ENCODE measurements around the gene NME7.
A peak's percentile ranks its signal among the peaks of the same experiment; 100 is the strongest.
"Not testable (repeated sequence)": the region's sequence is repeated elsewhere in the genome, so short reads cannot be mapped to it uniquely, and the experiment has no call there.

Gene NME7

DNA sequence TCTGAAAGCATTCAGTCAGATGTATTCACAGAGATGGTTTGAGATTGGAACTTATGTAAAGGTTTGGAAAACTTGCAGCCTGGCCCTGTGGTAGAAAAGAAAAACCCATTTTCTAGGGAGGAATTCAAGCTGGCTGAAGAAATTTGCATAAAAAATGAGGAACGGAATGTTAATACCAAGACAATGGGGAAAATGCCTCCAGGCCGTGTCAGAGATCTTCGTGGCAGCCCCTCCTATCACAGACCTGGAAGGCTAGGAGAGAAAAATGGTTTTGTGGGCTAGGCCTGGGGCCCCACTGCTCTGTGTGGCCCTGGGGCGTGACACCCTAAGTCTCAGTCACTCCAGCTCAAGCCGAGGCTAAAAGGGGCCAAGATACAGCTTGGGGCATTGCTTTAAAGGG is 26.7 kb downstream of the NME7 start:
- DNase-seq = no peak

DNA sequence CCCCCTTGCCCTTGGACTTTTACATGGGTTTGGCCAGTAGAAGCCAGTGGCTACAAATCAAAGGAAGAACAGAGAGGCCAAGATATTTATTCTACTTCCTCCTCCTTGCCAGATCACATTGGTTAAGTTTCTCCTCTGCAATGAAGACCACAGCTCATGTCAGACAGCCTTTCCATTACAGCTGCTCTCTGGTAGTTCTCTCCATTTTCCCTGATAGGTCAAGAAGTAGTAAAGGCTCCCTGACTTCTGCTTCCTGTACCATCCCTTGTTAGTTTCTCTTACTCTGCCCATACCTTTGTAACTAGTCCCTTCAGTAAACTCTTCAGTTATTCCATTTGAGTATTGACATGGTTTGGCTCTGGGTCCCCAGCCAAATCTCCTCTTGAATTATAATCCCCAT is 27.8 kb downstream of the NME7 start:
- no peak for DNase-seq

DNA sequence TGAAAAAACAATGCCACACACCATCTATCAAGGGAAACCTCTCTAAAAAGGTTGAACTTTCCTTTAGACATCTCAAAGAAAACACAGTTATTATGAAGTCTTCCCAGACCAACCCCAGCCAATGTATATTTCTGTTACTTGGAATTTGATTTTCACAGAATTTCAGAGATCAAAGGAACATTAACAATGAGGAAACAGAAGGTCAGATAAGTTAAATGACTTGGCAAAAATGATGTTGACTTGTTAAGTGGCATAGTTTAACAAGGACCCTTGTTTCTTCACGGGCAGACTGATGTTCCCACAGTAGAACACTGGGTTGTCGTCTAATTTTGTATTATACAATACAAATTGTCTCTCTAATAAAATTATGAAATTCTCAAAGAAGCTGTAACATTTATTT is 29.0 kb downstream of the NME7 start:
- DNase-seq = no peak

DNA sequence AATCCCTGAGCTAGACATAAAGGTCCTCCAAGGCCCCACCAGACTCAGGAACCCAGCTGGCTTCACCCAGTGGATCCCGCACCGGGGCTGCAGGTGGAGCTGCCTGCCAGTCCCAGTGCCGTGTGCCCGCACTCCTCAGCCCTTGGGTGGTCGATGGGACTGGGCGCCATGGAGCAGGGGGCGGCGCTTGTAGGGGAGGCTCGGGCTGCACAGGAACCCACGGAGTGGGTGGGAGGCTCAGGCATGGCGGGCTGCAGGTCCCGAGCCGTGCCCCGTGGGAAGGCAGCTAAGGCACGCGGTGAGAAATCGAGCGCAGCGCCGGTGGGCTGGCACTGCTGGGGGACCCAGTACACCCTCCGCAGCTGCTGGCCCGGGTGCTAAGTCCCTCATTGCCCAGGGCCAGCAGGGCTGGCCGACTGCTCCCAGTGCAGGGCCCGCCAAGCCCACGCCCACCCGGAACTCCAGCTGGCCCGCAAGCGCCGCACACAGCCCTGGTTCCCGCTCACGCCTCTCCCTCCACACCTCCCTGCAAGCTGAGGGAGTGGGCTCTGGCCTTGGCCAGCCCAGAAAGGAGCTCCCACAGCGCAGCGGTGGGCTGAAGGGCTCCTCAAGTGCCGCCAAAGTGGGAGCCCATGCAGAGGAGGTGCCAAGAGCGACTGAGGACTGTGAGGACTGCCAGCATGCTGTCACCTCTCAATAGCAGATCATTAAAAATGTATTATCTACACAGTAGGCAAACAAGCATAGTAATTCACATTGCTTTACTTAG is 30.5 kb downstream of the NME7 start:
- not testable (repeated sequence) for DNase-seq

DNA sequence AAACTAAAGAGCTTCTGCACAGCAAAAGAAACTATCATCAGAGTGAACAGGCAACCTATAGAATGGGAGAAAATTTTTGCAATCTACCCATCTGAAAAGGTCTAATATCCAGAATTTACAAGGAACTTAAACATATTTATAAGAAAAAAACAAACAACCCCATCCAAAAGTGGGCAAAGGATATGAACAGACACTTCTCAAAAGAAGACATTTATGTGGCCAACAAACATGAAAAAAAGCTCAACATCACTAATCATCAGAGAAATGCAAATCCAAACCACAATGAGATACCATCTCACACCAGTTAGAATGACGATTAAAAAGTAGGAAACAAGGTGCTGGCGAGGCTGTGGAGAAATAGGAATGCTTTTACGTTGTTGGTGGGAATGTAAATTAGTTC is 32.9 kb downstream of the NME7 start:
- not testable (repeated sequence) for DNase-seq

DNA sequence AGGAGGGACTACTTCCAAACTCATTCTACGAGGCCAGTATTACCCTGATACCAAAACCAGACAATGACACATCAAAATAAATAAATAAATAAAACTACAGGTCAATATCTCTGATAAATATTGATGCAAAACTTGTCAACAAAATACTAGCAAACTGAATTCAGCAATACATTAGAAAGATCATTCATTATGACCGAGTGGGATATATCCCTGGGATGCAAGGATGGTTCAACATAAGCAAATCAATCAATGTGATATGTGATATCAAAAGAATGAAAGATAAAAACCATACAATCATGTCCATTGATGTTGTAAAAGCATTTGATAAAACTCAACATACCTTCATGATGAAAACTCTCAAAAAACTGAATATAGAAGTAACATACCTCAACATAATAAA is 36.7 kb downstream of the NME7 start:
- DNase-seq = no peak

DNA sequence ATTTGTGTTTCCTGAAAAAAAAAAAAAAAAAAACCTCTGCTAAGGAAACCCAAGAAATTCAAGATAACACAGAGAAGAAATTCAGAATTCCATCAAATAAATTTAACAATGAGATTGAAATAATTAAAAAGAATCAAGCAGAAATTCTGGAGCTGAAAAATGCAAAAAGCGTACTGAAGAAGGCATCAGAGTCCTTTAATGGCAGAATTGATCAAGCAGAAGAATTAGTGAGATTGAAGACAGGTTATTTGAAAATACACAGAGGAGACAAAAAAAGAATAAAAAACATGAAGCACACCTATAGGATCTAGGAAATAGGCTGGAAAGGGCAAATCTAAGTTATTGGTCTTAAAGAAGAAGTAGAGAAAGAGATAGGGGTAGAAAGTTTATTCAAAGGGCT is 38.2 kb downstream of the NME7 start:
- no peak for DNase-seq

DNA sequence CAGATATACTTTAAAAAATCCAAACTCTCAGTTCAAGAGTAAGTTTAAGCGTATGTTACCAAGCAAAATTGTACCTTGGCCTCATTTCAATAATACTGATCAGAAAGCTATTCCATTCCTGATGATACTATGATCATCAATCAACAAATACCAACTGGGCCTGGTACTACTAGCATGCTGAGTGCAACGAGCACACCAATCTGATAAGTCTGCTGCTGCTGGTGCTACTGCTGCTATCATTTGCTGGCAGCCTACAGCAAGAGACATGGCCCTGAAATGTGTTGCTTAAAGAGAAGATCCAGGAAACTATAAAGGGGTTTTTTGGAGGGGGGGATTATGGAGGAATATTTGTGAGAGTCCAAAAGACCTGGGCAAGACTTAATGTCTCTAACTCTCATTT is 39.7 kb downstream of the NME7 start:
- DNase-seq = no peak

DNA sequence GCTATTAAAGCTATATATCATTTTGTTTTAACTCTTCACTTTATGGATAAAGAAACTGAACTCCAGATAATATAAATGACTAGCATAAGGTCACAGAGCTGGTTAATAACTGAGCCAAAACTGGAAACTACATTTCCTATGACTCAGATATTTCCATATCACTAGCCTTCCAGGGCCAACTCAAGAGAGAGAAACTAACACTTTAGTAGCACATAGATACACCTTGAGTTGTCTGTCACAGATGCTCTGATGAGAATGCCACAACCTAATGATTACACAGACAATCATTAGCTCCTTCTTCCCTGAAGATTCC is 40.7 kb downstream of the NME7 start:
- DNase-seq = peak; percentile 32

DNA sequence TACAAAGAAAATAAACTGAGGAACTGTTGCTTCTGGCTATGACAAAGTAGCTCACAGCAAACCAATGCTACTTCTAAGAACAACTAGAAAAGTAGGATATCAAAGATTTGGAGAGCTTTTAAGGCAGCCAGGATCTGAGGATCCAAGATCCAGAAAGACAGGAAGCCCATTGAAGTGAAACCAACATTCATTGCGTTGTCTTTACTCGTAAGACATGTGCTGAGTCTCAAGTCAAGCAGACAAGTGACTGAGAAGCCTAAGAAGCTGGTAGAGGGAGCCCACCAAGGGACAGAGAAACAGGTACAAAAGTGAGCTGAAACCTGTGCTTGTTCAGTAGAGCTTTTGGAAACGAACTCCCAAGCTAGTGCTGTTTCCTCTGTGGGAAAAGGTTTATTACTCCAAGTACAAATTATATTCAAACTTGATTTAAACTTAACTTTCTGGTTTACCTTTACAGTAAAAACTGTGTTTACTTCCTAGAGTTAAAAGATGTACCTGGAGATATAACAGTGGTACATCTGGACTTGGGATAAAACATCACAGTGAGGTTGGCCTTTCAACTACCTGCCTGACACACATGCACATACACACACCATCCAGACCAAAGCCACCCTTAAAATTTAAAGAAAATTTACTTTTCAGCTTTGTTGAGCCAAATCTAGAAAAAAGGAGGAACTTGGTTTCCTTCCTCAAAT is 41.2 kb downstream of the NME7 start:
- DNase-seq = peak; percentile 3

DNA sequence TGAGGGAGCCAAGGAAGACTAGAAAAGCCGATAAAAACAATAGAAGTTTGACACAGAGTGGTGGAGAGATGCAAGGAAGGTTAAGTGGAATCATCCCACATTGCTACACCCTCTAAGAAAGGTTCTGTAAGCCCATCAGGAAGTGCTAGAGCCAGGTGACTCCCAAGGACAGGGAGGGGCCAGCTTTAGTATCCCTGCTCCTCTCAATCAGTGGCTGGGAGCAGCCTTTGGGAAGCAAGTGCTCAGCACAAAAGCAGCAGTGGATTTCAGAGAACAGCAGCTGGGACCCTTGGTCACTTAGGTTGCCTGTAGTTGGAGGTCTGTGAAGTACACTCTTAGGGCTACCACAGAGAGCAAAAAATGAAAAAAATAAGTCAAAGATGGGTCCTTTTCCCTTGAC is 42.5 kb downstream of the NME7 start:
- DNase-seq = no peak

DNA sequence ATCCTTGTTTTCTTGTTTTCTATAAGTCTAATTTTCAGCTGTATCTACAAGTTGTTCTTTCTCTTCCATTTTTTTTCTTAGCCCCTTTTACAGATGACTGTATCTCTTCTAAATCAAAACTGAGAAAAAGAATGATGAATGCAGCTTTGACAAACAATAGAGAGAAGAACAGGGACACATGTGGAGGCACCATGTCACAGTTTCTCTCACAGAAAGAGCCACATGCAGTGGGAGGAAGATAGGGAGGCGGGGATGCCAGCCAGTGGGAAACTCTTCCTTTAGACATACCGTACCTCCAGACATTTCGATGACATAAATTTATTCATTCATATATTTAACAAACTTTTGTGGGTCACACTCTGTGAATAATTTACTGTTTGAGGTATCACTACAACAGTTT is 45.5 kb downstream of the NME7 start:
- no peak for DNase-seq

DNA sequence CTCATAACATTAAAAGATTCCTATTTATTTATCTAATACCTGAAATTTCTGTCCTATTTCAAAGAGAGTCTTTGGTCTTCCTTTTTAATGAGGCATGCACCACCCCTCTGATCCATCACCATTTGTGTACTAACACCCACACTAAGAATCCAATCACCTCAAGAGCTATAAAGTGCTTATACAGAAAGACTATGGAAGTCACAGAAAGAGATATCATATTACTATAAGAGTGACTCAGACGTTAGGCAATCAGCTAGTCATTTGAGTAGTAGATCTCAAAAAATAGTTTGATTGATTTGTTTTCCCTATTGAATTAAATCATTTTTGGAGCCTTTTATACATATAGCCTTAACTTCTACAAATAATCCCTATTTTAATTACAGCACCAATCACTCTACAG is 46.1 kb downstream of the NME7 start:
- DNase-seq = peak; percentile 13

DNA sequence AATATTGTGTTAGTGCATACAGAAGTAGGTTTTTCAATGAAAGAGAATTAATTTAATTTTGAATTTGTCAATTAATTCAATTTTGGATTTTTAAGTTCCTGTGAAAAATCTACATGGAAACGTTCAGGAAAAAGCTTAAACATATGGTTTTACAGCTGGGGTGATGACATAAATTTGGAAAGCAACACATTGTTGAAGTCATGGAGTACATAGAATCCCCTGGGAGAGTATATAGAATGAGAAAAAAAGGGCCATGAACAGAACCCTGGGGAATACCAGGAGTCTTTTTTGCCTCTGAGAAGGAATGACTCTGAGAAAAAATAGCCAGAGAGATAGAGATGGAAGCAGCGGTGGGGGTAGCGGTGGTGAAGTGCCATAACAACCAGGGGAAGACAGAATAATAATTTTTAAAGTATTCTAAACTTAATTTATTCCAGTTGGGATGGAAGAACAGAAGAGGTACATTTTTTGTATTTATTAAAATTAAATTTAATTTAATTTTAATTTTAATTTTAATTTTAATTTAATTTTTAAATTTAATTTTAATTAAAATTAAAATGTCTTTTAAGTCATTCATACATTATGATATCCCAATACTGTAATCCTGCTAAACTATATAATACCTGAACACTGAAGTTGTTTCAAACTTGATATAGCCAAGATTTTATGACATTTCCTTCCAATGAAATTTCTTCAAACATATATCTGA is 48.9 kb downstream of the NME7 start:
- no peak for DNase-seq

DNA sequence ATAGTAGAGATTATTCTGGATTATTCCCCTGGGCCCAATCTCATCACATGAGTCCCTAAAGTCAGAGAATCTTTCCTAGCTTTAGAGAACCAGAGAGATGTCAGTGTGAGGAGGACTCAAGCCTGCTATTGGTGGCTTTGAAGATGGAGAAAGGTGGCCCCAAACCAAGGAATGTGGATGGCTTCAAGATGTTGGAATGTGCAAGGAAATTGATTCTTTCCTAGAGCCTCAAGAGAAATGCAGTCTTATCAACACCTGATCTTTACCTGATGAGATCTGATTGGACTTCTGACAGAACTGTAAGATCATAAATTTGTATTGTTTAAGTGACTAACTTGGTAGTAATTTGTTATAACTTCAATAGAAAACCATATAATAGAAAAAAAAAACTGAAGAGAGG is 51.0 kb downstream of the NME7 start:
- DNase-seq = no peak

DNA sequence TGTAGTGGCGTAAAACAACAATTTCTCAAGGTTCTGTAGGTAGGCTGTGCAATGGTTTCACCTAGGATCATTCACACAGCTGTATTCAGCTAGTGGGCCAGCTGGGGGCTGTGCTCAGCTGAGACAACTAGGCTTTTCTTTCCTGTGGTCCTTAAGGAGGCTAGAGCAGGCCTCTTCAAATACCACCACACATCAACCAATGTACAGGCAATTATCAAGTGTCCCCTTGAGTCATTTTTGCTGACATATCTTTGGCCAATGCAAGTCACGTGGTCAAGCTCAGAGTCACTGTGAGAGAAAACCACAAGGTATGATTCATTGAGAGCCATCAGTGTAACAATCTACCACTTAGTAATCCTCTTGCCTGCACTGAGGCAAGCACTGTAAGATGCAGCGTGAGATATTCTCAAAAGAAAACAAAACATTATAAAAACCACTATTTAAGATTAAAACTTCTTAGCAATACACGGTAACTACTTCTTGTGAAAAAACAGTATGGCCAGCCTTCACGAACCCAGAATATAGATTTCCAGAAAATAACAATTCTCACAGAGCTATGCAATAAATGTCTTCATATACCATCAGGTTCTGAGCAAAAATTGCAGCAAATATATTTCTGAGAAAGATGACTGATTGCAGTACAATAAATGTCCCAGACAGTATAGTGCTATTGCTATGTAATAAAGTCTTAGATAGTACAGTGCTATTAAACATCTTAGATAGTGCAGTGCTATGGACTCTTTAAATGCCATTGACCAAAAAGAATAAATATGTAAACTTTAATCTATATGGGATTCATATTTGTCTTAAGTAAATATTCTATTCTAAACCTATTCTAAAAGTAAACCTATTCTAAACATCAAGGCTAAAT is 55.3 kb downstream of the NME7 start:
- DNase-seq = peak; percentile 87

DNA sequence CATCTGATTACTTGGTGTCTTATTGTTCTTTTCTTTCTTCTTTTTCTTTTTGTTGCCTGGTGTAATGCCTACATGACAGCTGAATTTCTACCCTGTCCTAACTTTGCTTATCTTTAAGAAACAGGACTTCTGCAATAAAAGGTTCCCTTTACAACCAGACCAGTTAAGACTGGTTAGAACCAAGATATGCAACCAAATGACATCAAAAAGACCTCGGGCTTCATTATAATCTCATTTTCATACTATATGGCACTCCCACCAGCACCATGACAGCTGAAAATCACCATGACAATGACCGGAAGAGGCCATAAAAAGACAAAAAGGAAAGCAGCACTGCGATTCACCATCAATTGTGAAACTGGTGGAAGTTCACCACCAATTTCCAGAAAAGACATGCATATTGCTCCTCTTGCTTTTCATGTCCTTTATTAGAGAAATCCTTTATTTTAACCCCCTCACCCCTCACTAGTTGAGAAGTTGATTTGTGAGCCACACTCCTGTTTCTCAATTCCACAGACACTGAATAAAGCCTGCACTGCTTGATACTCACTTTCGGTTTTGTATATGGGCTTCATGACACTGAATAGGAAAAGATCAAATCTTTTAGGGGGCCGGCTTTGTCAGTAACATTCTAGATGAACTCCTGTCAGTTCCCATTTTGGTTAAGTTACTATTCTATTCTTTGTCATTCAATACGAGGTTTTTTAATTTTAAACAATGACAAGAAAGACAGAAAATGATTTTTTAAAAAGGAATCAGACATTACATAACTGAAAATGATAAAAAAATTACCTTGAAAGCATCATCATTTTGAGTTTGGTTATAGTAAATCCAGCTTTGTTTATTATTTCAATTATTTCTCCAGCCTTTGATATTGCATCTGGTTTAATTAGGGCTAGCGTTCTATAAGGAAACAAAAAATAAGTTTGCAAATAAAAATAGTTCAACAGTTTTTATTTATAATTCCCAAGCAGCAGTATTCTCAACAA is 58.1 kb downstream of the NME7 start:
- DNase-seq = peak; percentile 66

DNA sequence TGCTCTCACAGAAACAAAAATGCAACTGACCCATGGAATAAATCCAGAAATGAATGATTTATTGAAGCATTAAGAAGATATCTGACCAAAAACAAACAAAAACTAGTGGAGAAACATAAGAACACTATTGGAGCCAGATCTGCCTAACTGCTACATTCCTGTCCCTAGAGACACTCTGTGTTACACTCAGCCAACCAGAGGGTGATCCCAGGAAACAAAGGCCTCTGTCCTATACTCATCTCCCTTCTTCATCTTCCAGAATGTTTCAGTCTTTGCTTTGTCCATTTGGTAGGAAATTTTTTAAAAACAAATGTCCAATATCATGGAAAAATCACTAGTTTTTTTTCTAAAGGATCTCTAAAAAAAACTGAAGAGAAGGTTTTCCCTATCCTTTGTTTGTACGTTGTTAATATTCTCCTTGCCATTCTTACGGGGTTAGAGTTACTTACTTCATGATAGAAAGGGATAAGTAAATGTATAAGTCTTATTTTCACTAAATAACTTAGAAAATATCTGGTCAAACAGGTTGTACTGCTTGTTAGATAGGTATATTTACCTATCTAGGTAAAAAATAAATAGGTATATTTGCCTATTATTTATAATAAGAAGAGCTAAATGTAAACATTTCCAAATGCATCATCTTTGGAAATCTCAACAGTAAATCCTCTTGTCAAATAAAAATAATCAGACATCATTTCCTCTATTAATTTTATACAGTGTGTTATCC is 59.1 kb downstream of the NME7 start:
- no peak for DNase-seq

DNA sequence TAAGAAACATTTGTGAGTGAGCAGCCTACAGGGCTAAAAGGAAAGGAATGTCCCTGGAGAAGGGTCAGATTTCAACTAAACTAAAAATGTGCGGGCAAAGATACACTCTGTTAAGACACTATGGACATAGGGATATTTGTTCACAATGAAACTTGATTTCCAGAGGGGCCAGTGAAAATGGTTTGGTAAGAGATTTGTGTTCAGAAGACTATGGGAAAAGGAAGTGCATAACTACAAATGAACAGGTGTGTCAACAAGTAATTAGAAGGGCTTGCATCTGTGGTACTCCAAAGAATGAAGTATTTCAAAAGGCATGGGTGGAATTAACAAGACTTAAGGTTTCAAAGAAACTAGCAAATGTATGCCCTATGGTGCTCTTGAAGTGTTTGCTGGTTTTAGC is 60.4 kb downstream of the NME7 start:
- DNase-seq = no peak

DNA sequence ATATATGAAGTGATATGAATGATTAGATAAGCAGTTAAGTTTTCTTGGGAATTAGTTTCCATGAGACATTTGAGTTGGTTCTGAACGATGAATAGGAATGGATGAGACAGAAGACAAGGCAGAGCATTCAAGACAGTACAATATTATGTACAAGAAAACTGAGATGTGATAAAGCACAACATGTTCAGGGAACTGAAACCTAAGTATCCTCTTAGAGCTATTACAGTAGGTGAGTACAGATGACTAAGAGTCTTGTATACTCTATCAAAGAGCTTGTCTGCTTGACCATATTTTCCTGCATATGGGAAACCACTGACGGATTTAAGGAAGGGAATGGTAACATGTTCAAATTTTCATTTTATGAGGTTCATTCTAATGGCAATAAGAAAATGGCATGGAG is 61.6 kb downstream of the NME7 start:
- no peak for DNase-seq

DNA sequence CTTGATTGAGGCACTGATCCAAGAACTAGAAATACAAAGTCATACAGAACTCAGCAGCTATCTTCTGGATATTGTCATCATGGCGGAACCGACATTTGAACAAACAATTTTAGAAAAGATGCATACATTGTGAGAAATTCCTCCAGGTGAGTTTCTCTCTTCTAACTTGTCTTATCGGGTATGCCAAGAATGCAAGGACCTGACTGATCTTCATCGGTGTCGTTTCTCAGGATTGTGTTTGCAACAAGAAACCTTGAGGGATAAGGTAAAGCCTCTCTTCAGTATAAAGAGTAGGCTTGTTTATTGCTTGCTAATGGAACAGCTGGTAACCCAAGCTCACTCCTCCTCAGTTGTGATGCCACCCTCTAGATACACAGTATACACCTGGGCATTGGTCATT is 62.2 kb downstream of the NME7 start:
- DNase-seq = no peak
